Lower leg skin (tissue), 4 donors: Measurements from ENCODE around the gene CNOT10. TPM values are rescaled to one million over a fixed set of nuclear protein-coding genes. Genes with fewer than 3 reads are reported as not detected.

Experiments used
- DNase-seq, 2 donors: peaks; one replicate each; pipeline ENCODE4 v3.0.0-alpha.2; 2019; ENCODE audit warnings: low spot score in 2 of 2
- H3K4me3 ChIP-seq: fragments of 200-600 bp; sonication (generic); 2 replicates; pipeline ENCODE4 v1.5.1; 2017; ENCODE audit warnings: mild to moderate bottlenecking, low read depth; ENCODE audit not compliant: poor library complexity, severe bottlenecking
- POLR2A ChIP-seq, 2 donors: fragments of 450-650 bp; IDR thresholded peaks; one replicate each; pipeline ENCODE4 v1.6.1; 2016 to 2017; ENCODE audit warnings: antibody characterized with exemption in 2 of 2, mild to moderate bottlenecking in 1 of 2, moderate library complexity in 1 of 2
- WGBS, 2 donors: methylation state at CpG; one replicate each; pipeline ENCODE4 v1.1.5; 2018; 5-methylcytosine and 5-hydroxymethylcytosine counted together
- intact Hi-C: fragments of 100-400 bp; cut with DNase I; formaldehyde crosslinking; loops from one replicate; pipeline ENCODE4 v1.15.0; 2023; ENCODE audit warnings: low total_unique reads
- total RNA-seq, 4 donors: library from RNA; depleted of rRNA; stranded (reverse); fragments of >200 nt; gene quantifications; one replicate each; pipeline ENCODE4 v1.1.0, GENCODE V29; 2016
- TF ChIP-seq, protein P1 (sequence below), 3 donors: fragments of 450-650 bp; IDR thresholded peaks; one replicate each; pipeline ENCODE4 v1.5.1; 2016; ENCODE audit warnings: antibody characterized with exemption in 3 of 3, mild to moderate bottlenecking in 3 of 3, moderate library complexity in 2 of 3

CNOT10 gene
- total RNA-seq, 4 donors from 2014 or later, result 22.2 to 28.2 (median 24.0) TPM

DNA sequence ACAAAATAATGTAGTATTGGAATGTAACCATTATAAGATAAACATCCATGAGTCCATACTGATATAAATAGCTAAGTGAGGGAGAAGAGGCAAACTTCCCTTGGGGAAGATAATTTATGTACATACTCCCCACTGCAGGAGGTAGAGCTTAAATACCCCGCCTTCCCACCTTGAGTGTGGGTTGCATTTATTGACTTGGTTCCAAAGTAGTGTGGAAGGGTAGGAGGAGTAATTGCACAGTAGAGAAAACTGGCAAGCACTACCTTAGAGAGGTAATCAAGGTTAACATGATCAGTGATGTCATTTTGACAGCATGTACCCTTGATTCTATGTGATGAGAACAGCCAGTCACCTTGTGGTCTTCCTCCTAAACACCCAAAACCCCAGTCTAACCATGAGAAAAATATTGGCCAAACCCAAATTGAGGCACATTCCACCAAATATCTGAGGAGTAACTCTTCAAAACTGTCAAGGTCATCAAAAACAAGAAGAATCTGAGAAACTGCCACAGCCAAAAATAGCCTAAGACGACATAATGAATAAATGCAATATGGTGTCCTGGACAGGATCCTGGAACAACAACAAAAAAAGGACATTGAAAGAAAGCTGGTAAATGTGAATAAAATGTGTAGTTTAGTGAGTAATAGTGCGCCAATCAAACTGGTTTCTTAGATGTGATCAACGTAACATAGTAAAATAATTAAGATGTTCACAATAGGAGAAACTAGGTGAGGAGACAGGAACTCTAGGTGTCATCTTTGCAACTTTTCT, 774 bp upstream of the CNOT10 start:
- WGBS, 2 donors, result 27 to 31% methylated on average over 4 of the region's 4 CpGs
- H3K4me3 ChIP-seq, result no peak overlapping the region
- no peak for TF ChIP-seq POLR2A (IDR thresholded peaks at IDR 0.05)
- TF ChIP-seq, protein P1, sequence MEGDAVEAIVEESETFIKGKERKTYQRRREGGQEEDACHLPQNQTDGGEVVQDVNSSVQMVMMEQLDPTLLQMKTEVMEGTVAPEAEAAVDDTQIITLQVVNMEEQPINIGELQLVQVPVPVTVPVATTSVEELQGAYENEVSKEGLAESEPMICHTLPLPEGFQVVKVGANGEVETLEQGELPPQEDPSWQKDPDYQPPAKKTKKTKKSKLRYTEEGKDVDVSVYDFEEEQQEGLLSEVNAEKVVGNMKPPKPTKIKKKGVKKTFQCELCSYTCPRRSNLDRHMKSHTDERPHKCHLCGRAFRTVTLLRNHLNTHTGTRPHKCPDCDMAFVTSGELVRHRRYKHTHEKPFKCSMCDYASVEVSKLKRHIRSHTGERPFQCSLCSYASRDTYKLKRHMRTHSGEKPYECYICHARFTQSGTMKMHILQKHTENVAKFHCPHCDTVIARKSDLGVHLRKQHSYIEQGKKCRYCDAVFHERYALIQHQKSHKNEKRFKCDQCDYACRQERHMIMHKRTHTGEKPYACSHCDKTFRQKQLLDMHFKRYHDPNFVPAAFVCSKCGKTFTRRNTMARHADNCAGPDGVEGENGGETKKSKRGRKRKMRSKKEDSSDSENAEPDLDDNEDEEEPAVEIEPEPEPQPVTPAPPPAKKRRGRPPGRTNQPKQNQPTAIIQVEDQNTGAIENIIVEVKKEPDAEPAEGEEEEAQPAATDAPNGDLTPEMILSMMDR (IDR thresholded peaks at IDR 0.05), result no peak
- intact Hi-C loops, result no loop called here
- DNase-seq, result no peak

DNA sequence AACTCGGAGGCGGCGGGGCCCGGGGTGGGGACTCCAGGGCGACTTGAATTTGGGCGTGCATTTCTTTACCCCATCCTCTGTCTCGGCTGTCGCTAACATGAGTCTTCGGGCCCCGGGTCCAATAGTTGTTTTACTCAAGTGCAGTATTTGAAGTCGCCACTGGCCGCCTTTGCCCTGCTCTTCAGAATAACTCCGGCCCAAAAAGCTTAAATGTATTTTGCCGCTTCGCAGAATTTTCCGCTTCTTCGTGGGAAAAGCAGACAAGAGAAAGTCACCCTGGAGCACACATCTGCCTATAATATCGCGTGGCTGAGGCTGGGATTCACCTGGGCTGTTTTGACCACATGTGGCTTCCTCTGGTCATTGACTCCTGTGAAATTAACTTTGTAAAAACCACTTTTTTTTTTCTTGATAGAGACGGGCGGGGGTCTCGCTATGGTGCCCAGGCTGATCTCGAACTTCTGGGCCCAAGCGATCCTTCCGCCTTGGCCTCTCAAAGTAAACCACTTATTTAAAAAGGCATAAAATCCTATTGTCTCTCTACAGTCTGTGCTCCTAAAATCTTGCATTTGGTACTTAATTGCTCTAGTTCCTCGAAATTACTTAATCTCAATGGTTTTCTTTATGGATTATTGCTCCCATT, 676 bp downstream of the CNOT10 start:
- intact Hi-C loops, result no loop called here
- 8% methylated on average over 25 to 26 of the region's 26 CpGs for WGBS, 2 donors
- TF ChIP-seq POLR2A (IDR thresholded peaks at IDR 0.05), result no peak
- TF ChIP-seq, protein P1 (IDR thresholded peaks at IDR 0.05), result no peak
- peak in 1 of 2 donors; percentile 15 for DNase-seq
- peak overlapping the region; percentile 83 for H3K4me3 ChIP-seq

- no peak for DNase-seq
- intact Hi-C loops, result no loop called here
- 96 to 97% methylated on average over 3 of the region's 3 CpGs for whole genome bisulfite sequencing, 2 donors
- no peak for TF ChIP-seq POLR2A (IDR thresholded peaks at IDR 0.05)
- TF ChIP-seq, protein P1 (IDR thresholded peaks at IDR 0.05), result no peak
- no peak overlapping the region for H3K4me3 ChIP-seq
These were observed 1.7 kb downstream of the CNOT10 start for GRCh38 chr3:32686713-32687112.

DNA sequence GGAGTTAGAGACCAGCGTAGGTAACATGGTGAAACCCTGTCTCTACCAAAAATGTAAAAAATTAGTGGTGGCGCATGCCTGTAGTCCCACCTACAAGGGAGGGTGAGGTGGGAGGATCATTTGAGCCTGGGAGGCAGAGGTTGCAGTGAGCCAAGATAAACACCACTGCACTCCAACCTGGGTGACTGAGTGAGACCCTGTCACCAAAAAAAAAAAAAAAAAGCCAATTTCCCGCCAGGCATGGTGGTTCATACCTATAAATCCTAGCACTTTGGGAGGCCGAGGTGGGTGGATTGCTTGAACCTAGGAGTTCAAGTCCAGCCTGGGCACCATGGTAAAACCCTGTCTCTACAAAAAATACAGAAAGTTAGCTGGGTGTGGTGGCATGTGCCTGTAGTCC, 6.9 kb downstream of the CNOT10 start:
- intact Hi-C loops, result no loop called here
- H3K4me3 ChIP-seq, result no peak overlapping the region
- no peak for DNase-seq
- TF ChIP-seq POLR2A (IDR thresholded peaks at IDR 0.05), result no peak
- TF ChIP-seq, protein P1 (IDR thresholded peaks at IDR 0.05), result no peak
- WGBS, 2 donors, result 94 to 96% methylated on average over 4 of the region's 4 CpGs

DNA sequence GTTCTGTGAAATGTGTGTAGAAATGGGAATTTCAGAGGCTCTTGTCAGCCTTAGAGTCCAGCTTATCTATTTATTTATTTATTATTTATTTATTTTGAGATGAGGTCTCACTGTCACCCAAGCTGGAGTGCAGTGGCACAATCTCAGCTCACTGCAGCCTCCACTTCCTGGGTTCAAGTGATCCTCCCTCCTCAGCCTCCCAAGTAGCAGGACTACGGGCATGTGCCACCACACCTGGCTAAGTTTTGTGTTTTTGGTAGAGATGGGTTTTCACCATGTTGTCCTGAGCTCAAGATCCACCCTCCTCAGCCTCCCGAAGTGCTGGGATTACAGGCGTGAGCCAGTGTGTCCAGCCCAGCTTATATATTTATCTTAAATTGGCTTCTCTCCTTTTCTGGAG, 11.5 kb downstream of the CNOT10 start:
- 98 to 100% methylated on average over 3 of the region's 3 CpGs for WGBS, 2 donors

More for the DNA sequence above, 11.5 kb downstream of the CNOT10 start:
- intact Hi-C loops, result no loop called here
- no peak for TF ChIP-seq POLR2A (IDR thresholded peaks at IDR 0.05)
- TF ChIP-seq, protein P1 (IDR thresholded peaks at IDR 0.05), result no peak
- H3K4me3 ChIP-seq, result no peak overlapping the region
- DNase-seq, result no peak
